T-helper 2 cell treated with Interferon-gamma antibody and Interleukin-4, amounts not matched to agents 5 μg/mL and 100 μg/mL, for 36 hours (primary cell): ENCODE results near the gene SCGB1D2.

Experiments used
- DNase-seq: peaks from one replicate; pipeline ENCODE4 v3.0.0; 2021; ENCODE audit warnings: low spot score
- H3K27ac Mint-ChIP-seq: one replicate; pipeline ENCODE4 v1.8.0; 2021; ENCODE audit warnings: mild to moderate bottlenecking, mixed read lengths
- H3K27me3 Mint-ChIP-seq: one replicate; pipeline ENCODE4 v1.8.0; 2021; ENCODE audit warnings: low read depth, mixed read lengths
- H3K36me3 Mint-ChIP-seq: one replicate; pipeline ENCODE4 v1.8.0; 2021; ENCODE audit warnings: low read depth, mixed read lengths
- H3K4me1 Mint-ChIP-seq: one replicate; pipeline ENCODE4 v1.8.0; 2021; ENCODE audit warnings: low read depth, mixed read lengths
- H3K4me3 Mint-ChIP-seq: one replicate; pipeline ENCODE4 v1.8.0; 2022; ENCODE audit warnings: mild to moderate bottlenecking, moderate library complexity, mixed read lengths
- H3K9me3 Mint-ChIP-seq: one replicate; pipeline ENCODE4 v1.8.0; 2021; ENCODE audit warnings: mixed read lengths

The SCGB1D2 gene

DNA sequence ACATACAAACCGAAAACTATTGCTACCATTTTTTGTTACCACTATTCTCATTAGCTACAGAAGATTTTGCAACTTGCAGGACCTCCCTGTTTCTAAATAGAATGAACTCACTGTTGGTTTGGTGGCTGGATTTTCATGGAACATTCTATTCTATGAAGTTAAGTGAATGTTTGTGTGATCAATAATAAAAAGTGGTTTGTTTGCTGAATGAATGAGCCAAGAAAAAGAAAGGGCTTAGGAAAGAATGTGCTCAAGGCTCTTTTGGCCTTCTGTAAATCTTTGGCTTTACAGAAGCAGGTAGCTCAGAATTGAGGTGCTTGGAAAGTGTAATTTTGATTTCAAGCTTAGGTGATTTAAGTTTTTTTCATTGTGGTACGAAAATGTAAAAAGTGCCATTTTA is 5.9 kb upstream of the SCGB1D2 start:
- Mint-ChIP-seq H3K4me1 (no peaks in the 10 kb centered on the region), H3K4me3 (no peak overlapping the region), H3K9me3 (no peaks in the 10 kb centered on the region), H3K27ac (no peak overlapping the region), H3K27me3 (peaks cover 24% of the 10 kb centered on the region), H3K36me3 (no peaks in the 10 kb centered on the region)
- no peak for DNase-seq

DNA sequence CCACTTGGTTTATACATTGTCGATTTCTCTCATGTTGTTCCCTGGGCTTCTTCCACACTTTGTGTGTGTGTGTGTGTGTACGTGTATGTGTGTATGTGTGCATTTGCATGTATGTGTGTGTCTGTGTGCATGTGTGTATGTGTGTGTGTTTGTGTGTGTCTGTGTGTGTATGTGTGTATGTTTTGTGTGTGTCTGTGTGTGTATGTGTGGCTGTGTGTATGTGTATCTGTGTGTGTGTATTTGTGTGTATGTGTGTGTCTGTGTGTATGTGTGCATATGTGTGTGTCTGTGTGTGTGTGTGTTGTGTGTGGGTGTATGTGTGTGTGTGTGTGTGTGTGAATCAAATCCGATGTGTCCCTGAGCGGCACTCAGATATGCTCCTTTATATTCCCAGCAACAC is 4.5 kb upstream of the SCGB1D2 start:
- Mint-ChIP-seq H3K4me3 (no peak overlapping the region), H3K4me1 (no peaks in the 10 kb centered on the region), H3K36me3 (no peaks in the 10 kb centered on the region), H3K27me3 (peaks cover 23% of the 10 kb centered on the region), H3K9me3 (no peaks in the 10 kb centered on the region), H3K27ac (no peak overlapping the region)
- DNase-seq, result no peak

DNA sequence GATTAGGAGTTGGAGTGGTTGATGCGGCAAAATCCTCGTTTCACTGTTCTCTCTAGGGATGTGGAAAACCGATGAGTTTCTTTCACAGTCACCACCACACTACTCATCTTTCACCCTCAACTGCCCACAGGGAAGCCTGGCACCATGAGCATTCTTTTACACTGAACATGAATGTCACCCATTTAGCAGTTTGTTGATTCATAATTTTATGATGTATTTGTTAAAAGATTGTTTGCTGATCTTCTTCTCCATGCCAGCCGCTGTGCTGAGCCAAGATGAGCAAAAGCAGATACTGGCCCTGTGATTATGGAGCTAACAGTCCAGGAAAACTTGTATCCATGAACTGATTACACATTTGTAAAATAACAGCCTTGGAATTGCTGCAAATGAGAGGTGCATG is 3.9 kb upstream of the SCGB1D2 start:
- H3K36me3 Mint-ChIP-seq, result no peaks in the 10 kb centered on the region
- H3K9me3 Mint-ChIP-seq, result no peaks in the 10 kb centered on the region
- peaks cover 20% of the 10 kb centered on the region for H3K27me3 Mint-ChIP-seq
- no peak for DNase-seq
- no peaks in the 10 kb centered on the region for H3K4me1 Mint-ChIP-seq
- H3K27ac Mint-ChIP-seq, result no peak overlapping the region
- no peak overlapping the region for H3K4me3 Mint-ChIP-seq

DNA sequence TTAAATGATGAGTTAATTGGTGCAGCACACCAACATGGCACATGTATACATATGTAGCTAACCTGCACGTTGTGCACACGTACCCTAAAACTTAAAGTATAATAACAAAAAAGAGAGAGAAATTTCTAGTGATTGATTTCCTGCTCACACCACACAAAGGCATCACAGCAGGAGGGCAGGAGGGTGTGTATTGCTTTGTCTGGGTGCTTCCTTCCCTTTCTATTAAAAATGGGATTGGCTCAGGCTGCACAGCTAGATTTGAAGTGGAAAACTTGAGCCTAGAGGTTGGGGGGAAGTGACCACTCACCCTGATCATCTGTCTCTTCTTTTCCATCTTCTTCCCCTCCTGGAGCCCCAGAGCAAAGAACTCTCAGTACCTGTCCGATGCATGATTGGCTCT is 944 bp upstream of the SCGB1D2 start:
- no peaks in the 10 kb centered on the region for H3K4me1 Mint-ChIP-seq
- no peak for DNase-seq
- H3K9me3 Mint-ChIP-seq, result no peaks in the 10 kb centered on the region
- no peaks in the 10 kb centered on the region for H3K36me3 Mint-ChIP-seq
- no peak overlapping the region for H3K27ac Mint-ChIP-seq
- peaks cover 7% of the 10 kb centered on the region for H3K27me3 Mint-ChIP-seq
- no peak overlapping the region for H3K4me3 Mint-ChIP-seq

DNA sequence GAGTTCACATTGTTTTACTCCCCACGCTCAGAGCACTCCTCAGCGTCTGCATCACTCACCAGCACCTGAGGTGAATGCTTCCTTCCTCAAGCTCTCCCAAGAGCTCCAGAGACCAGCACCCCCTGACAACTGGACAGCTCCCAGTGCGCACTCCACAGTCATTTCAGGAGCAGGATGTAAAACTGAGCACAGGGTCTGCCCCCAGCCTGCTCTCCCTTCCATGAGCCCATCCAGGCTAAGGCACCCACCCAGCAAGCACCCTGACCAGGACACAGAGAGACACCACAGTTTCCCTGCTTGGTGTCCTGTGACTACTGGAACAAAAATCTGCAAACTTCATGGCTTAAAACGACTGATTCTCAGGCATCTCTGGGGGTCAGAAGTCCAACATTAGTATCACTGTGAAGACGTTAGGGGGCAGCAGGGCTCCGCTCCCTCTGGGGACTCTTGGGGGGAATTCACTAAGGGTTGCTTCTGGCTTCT is 3.3 kb downstream of the SCGB1D2 start:
- H3K36me3 Mint-ChIP-seq, result no peaks in the 10 kb centered on the region
- peaks cover 4% of the 10 kb centered on the region for H3K27me3 Mint-ChIP-seq
- H3K27ac Mint-ChIP-seq, result no peak overlapping the region
- no peak overlapping the region for H3K4me3 Mint-ChIP-seq
- no peak for DNase-seq
- peaks cover 3% of the 10 kb centered on the region for H3K9me3 Mint-ChIP-seq
- H3K4me1 Mint-ChIP-seq, result peaks cover 2% of the 10 kb centered on the region

DNA sequence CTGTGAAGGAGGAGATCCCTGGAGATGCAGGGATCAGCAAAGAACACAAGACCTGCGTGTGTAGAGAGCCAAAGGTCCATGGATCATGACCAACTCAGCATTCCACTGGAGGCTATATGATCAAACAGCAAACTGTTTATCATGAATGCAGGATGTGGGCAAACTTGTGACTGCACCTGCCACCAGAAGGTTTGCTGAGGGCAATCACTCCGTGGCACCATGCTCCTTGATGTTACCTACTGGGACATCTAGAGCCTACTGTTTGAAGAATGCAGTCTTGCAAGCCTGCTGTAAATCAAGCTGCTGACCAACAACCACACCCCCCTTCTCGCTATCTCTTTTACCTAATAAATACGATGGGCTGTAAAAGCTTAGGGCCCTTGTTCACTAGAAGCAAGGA is 9.7 kb downstream of the SCGB1D2 start:
- H3K36me3 Mint-ChIP-seq, result no peaks in the 10 kb centered on the region
- H3K27ac Mint-ChIP-seq, result no peak overlapping the region
- no peak overlapping the region for H3K4me3 Mint-ChIP-seq
- peaks cover 2% of the 10 kb centered on the region for H3K4me1 Mint-ChIP-seq
- H3K27me3 Mint-ChIP-seq, result peaks cover 4% of the 10 kb centered on the region
- DNase-seq, result no peak
- peaks cover 32% of the 10 kb centered on the region for H3K9me3 Mint-ChIP-seq

DNA sequence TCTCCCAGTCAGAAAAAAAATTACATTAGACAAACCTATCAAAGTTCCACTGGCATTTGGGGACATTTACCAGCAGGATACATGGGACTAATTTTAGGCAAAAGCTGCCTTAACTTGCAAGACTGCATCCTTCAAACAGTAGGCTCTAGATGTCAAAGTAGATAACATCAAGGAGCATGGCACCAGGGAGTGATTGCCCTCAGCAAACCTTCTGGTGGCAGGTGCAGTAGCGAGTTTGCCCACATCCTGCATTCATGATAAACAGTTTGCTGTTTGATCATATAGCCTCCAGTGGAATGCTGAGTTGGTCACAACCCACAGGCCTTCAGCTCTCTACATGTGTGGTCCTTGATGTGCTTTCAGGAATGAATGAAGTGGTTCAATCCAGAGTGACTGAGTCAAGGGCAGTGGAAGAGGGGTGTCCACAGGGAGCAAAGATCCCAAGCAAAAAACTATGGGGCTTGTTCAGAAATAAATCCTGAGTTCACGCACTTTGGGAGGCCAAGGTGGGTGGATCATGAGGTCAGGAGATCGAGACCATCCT is 12.0 kb downstream of the SCGB1D2 start:
- H3K9me3 Mint-ChIP-seq, result peaks cover 32% of the 10 kb centered on the region
- H3K4me3 Mint-ChIP-seq, result no peak overlapping the region

DNA sequence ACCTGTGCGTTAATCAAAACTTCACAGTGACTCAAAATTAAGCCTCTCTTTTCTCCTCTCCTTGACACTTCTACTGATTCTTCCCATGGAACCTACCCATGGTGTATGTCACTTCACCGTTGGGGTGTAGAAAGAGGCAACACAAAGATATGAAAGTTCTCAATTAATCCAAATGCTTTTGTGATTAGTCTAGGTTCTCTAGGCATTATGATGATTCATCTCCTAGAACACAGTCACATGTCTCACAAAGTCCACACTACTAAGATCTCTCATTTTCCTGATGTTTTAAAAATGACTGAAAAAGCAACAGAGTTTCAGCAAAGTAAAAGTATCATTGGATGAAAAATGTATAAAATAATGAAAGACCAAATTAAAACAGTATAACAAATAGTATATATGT is 14.2 kb downstream of the SCGB1D2 start:
- DNase-seq, result no peak
- Mint-ChIP-seq H3K27me3 (peaks cover 2% of the 10 kb centered on the region), H3K4me1 (no peaks in the 10 kb centered on the region), H3K9me3 (peaks cover 20% of the 10 kb centered on the region), H3K4me3 (no peak overlapping the region), H3K36me3 (no peaks in the 10 kb centered on the region), H3K27ac (no peak overlapping the region)

More for the DNA sequence above, 12.0 kb downstream of the SCGB1D2 start:
- DNase-seq, result no peak
- Mint-ChIP-seq H3K36me3 (no peaks in the 10 kb centered on the region), H3K27ac (no peak overlapping the region), H3K27me3 (peaks cover 4% of the 10 kb centered on the region), H3K4me1 (no peaks in the 10 kb centered on the region)

DNA sequence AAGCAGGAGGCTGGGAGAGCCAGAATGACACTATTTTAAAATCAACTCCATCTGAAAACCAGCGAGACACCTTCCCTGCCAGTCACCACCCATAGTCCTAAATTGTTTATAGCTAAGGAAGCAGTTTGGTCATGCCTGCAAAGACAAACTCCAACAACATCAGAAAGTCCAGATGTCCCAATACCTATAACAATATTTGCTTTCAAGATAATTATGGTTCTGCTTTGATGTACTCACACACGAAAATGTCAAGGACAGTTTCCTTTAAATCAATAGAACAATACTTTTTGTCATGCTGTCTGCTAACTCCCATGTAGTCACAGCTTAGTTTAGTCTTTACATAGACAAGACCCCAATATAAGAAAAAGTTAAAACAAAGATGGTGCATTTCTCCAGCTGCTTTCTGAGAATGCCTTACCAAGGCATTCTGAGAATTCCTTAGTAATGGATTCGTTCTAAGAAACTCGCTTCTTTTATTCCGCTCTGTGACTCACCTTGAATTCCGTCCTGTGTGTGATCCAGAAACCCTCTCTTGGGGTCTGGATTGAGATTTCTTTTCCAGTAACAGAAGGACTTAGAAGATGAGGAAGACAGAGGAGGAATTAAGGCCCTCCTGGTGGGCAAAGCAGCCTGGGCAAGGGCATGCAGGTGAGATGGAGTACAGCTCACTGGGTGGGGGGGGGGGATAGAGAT is 18.4 kb downstream of the SCGB1D2 start:
- H3K4me1 Mint-ChIP-seq, result peaks cover 6% of the 10 kb centered on the region
- DNase-seq, result no peak
- no peaks in the 10 kb centered on the region for H3K9me3 Mint-ChIP-seq
- H3K4me3 Mint-ChIP-seq, result no peak overlapping the region
- no peaks in the 10 kb centered on the region for H3K36me3 Mint-ChIP-seq
- H3K27ac Mint-ChIP-seq, result no peak overlapping the region
- H3K27me3 Mint-ChIP-seq, result peaks cover 2% of the 10 kb centered on the region

DNA sequence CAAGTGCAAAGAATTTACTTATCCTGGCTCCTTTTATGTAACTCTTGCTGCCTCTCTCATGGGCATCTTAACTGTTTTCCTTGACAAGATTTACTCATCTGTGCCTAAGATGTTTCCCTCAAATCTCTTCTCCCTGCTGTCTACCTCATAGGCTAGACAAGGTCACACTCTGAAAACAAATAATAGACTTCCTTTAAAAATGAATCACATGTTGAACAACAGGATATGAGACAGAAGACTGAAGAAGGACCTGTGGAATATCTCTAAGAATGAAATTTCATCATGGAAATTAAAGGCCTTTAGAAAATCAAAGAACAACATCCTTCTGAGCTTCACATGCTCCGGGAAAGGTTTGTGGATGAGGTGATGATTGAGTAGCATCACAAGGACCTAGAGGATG is 22.0 kb downstream of the SCGB1D2 start:
- Mint-ChIP-seq H3K27me3 (peaks cover 2% of the 10 kb centered on the region), H3K9me3 (no peaks in the 10 kb centered on the region), H3K27ac (no peak overlapping the region), H3K4me3 (no peak overlapping the region), H3K4me1 (peaks cover 6% of the 10 kb centered on the region), H3K36me3 (no peaks in the 10 kb centered on the region)
- DNase-seq, result no peak

DNA sequence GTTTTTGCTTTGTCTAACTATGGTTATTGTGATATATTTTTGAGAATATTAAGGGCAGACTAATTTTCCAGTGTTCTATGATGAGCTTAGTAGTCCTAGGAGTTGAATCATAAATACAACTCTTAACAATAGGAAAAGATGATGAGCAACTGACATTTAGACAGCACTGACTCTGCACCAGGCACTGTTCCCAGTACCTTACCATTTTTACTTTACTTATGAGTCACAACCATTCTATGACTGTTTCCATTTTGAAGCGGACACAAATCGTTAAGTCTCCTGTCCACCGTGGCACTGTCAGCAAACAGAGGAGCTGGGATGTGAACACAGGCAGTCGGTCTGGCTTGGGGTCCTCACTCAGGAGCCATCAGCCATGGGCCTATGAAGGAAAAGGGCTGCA is 24.5 kb downstream of the SCGB1D2 start:
- no peaks in the 10 kb centered on the region for H3K36me3 Mint-ChIP-seq
- peak; percentile 14 for DNase-seq
- no peaks in the 10 kb centered on the region for H3K9me3 Mint-ChIP-seq
- peaks cover 6% of the 10 kb centered on the region for H3K4me1 Mint-ChIP-seq
- H3K27ac Mint-ChIP-seq, result no peak overlapping the region
- H3K4me3 Mint-ChIP-seq, result no peak overlapping the region
- peaks cover 3% of the 10 kb centered on the region for H3K27me3 Mint-ChIP-seq

DNA sequence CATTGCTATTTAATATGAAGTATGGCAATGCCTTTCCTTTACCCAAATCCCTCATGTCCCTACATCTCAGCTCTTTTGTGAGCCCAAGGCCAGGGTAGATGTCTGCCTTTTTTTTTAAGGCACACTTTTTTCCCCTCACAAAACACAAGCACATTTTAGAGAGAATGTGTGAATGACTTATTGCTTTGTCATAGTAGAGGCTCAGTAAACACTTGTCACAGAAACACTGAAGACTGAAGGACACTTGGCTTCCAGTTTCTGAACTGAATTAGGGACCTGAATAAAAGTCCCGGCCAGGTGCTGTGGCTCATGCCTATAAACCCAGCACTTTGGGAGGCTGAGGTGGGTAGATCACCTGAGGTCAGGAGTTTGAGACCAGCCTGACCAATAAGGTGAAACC is 25.0 kb downstream of the SCGB1D2 start:
- H3K27me3 Mint-ChIP-seq, result peaks cover 5% of the 10 kb centered on the region
- no peaks in the 10 kb centered on the region for H3K9me3 Mint-ChIP-seq
- no peak overlapping the region for H3K27ac Mint-ChIP-seq
- H3K36me3 Mint-ChIP-seq, result no peaks in the 10 kb centered on the region
- H3K4me3 Mint-ChIP-seq, result no peak overlapping the region
- DNase-seq, result no peak
- peaks cover 6% of the 10 kb centered on the region for H3K4me1 Mint-ChIP-seq

DNA sequence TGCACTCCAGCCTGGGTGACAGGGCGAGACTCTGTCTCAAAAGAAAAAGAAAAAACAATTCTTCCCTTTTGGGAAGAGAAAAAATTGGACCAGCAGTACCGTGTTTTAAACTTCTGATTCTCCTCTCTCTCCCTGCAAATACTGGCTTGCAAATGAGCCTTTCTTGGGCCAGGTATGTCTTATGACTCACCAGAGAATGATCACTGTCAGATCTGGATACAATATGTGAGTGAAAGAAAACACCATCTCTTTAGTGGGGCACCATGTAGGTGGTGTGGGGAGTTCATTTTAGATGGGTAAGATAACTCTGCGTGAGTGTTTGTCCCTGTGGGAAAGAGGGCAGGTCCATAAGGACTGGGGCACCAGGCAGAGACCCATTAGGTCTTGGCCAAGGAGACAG is 25.5 kb downstream of the SCGB1D2 start:
- no peak overlapping the region for H3K27ac Mint-ChIP-seq
- DNase-seq, result no peak
- H3K27me3 Mint-ChIP-seq, result peaks cover 5% of the 10 kb centered on the region
- no peaks in the 10 kb centered on the region for H3K36me3 Mint-ChIP-seq
- no peak overlapping the region for H3K4me3 Mint-ChIP-seq
- H3K9me3 Mint-ChIP-seq, result no peaks in the 10 kb centered on the region
- peaks cover 6% of the 10 kb centered on the region for H3K4me1 Mint-ChIP-seq

DNA sequence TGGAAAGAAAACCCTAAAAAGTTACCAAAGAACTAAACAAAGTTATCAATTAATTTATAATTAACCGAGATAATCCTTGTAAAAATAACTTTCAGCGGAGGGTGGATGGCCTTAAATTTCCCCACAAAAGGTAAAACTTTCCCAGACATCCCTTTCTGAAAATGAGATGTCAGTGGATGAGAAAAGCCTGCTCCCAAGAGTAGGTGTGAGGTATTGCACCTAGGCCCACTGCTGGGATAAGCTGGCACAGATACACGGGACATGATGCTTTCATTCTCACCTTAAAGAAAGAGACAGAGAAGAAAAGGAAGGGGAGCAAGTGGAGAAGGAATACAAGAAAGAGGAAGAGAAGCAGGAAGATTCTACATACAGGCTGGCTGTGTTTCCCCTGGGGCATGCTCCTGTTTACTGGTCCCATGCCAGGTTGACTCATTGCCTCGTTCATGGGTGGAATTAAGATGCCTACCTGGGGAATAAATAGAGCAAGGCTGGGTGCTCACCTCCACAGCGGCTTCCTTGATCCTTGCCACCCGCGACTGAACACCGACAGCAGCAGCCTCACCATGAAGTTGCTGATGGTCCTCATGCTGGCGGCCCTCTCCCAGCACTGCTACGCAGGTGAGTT is 27.7 kb downstream of the SCGB1D2 start, which contains the start of gene SCGB2A2:
TSS of gene SCGB2A2 (plus strand) at position 505 of the 625 bp plus-strand sequence. CDS start at position 564, 59 bp downstream.
- no peak for DNase-seq
- no peaks in the 10 kb centered on the region for H3K4me1 Mint-ChIP-seq
- no peak within 1 kb of the TSS for H3K27ac Mint-ChIP-seq
- H3K4me3 Mint-ChIP-seq, result no peak within 1 kb of the TSS
- H3K36me3 Mint-ChIP-seq, result no peaks in the 10 kb centered on the region
- H3K27me3 Mint-ChIP-seq, result peaks cover 5% of the 10 kb centered on the region
- no peaks in the 10 kb centered on the region for H3K9me3 Mint-ChIP-seq
